Astrocyte of the cerebellum (primary cell): ENCODE measurements around the gene RNU5B-1.
"Not testable (repeated sequence)": the region's sequence is repeated elsewhere in the genome, so short reads cannot be mapped to it uniquely, and the experiment has no call there.

Source experiments
- DNase-seq: peaks from one replicate; pipeline ENCODE4 v3.0.0-alpha.2; 2011; ENCODE audit warnings: low read depth
- H3K4me3 ChIP-seq: 2 replicates; pipeline ENCODE4 v1.5.1; 2011; ENCODE audit warnings: mild to moderate bottlenecking, low read depth, low read length, moderate library complexity
- CTCF ChIP-seq: IDR thresholded peaks from 2 replicates; pipeline ENCODE4 v1.5.1; 2012; ENCODE audit warnings: low read length, low read depth, moderate library complexity, mild to moderate bottlenecking; ENCODE audit errors: missing control alignments
- in situ Hi-C: cut with HindIII; loops from 2 replicates; pipeline ENCODE4 v1.10.0; 2017; ENCODE audit warnings: low sequenced_read_pairs

Gene RNU5B-1

GRCh38 chr15:65346856-65347598, 42.5 kb downstream of the RNU5B-1 start:
- in situ Hi-C loops, result no loop called here
- no peak overlapping the region for H3K4me3 ChIP-seq
- TF ChIP-seq CTCF, result no peak
- DNase-seq, result no peak

GRCh38 chr15:65347756-65348155, 43.3 kb downstream of the RNU5B-1 start:
- DNase-seq, H3K4me3 ChIP-seq, in situ Hi-C loops: not testable (repeated sequence)

- no peak for TF ChIP-seq CTCF
- no peak overlapping the region for H3K4me3 ChIP-seq
- in situ Hi-C loops, result no loop called here
- no peak for DNase-seq
Measured at GRCh38 chr15:65349338-65349737, 44.9 kb downstream of the RNU5B-1 start.

- in situ Hi-C loops, H3K4me3 ChIP-seq: not testable (repeated sequence)
Measured at GRCh38 chr15:65351972-65352371, 47.5 kb downstream of the RNU5B-1 start.

More at GRCh38 chr15:65351972-65352371, 47.5 kb downstream of the RNU5B-1 start:
- DNase-seq, result not testable (repeated sequence)
